ENCODE results near the gene BRME1.

BRME1 gene

DNA sequence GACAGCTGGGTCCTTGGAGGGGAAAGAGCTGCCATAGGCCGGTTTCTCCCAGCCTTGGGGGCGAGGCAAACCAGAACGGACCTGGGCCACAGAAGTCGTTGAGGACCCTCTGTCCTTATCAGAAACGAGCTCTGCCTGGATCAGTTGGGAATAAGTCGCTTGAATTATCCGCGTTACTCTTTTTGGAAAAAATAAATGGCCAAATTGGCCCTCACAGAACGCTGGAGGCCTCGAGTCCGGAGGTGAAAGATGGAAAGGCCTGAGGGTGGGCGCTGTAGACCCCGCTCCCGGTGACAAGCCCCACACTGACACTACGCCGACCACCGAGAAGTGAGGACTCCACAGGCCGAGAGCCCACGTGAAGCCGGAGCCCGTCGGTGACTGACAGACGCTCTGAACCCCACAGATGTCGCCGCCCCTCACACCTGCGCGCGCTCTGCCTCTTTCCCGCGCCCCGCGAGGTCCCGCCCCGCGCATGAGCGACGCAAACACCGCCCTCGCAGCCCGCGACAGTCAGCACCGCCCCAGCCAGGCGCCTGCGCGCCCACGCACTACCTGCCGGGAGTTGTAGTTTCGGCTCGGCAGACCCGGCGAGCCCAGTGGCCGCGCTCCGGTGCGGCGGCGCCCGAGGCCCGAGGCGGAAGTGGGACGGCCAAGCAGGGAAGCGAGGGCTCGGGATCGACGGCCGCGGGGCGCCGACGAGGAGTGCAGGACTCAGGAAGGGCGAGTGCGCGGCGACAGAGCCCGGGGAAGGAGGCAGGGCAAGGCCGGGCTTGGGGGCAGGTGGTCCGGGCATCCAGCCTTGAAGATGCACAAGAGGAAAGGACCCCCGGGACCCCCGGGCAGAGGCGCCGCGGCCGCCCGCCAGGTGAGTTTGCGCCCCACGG is at the start of gene BRME1, which contains the start of gene CC2D1A:
BRME1 (minus strand) TSS at position 484 of the 887 bp plus-strand sequence. CDS start 1,225 bp downstream, outside the sequence.
CC2D1A (plus strand) TSS at position 568 of the 887 bp plus-strand sequence; CDS start at position 809, 241 bp downstream.
- DNase-seq, result peak; percentile 61

DNA sequence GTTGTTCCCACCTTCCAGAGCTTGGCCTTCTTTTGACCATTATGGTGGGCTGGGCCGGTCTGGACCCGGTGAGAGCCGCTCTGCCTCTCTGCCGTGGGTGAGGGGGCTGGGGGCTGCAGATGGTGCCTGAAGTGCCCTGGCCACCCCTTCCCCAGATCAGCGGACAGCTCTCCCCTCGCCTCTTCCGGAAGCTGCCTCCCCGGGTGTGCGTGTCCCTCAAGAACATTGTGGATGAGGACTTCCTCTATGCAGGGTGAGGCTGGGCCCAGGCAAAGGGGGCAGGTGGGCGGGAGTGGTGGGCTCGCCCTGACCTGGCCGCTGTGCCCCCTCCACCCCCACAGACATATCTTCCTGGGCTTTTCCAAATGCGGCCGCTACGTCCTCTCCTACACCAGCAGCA is 48.3 kb upstream of the BRME1 start:
- DNase-seq, result no peak

DNA sequence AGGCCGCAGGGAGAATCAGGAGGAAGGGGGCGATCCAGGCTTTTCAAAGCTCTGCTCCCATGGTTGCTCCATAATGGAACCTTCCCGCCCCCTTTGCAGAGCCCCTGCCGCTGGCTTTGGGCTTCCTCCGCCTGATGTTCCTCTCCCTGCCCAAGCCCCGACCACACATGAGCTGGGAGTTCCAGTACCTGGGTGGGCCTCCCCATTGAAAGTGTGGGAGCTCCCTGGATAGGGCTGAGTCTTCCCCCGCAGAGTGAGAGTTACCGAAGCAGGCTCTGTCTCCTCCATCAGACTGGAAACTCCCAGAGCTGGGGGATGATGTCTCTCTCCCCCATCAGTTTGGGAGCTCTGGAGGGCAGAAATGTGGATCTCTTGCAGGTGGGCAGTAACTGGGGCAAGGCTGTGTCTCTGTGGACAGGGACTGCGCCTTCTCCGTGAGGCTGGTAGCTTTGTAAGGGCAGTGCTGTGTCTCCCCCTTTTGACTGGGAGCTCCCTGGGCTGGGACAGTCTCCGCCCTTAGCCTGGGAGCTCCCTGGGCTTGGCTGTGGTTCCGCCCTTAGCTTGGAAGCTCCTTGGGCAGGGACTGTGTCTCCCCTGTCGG is 47.1 kb upstream of the BRME1 start:
- DNase-seq, result peak; percentile 17

DNA sequence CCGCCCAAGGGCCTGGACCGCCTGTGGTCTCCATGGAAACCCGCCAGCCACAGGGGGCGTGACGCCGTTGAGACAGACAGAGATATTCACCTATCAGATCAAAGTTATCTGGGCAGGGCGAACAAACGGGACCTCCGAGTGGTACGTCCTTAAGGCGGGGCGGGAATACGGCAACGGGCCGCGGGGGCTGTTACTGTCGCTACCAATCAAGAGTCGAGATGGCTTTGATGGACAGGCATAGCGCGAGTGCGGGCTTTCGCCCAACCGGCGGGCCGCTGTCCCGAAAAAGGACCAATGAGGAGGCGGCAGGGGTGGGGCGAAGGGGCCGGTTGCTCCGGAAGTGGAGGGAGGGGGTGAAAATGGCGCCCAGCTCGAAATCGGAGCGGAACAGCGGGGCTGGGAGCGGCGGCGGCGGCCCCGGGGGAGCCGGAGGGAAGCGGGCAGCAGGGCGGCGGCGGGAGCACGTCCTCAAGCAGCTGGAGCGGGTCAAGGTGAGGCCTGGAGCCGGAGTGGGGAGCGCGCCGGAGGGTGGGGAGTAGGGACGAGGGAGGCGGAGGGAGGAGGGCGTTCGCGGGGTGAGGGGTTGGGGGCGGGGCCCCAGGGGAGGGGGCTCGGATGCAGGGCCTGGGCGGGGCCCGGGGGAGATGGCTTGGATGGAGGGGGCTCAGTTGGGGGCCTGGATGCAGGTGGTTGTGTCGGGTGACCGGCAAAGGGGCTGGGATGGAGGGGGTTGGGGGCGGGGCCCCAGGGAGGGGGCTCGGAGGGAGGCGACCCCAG is 46.4 kb upstream of the BRME1 start, which contains the start of gene DCAF15:
DCAF15 (plus strand) TSS at position 356 of the 777 bp plus-strand sequence; CDS start at position 360, 4 bp downstream.
- peak; percentile 98 for DNase-seq

DNA sequence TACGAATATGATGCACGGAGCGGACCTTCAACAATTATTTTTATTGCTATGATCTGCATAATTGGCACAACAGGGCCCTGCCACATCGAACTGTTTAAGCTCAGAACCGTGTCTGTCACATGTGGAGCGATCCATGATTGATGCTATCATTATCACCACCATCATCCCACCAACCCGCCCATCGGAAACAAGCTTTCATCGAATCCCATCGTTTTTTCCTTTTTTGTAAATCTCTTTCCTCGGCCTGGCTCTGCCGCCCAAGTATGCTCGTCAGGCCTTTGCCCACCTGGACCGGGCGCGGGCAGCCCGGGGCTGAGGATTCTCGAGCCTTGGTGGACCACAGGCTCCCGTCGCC is 45.9 kb upstream of the BRME1 start:
- DNase-seq, result no peak

DNA sequence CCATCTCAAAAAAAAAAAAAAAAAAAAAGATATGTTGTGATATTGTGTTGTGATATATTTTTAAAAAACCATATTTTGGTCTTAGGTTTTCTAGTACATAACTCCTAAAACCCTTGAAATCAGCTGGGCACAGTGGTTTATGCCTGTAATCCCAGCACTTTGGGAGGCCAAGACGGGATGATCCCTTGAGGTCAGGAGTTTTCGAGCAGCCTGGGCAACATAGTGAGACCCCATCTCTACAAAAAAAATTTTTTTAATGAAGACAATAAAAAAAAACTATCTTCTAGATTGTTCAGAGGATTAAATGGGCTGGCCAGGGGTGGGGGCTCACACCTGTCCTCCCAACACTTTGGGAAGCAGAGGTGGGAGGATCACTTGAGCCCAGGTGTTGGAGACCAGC is 45.1 kb upstream of the BRME1 start:
- no peak for DNase-seq

DNA sequence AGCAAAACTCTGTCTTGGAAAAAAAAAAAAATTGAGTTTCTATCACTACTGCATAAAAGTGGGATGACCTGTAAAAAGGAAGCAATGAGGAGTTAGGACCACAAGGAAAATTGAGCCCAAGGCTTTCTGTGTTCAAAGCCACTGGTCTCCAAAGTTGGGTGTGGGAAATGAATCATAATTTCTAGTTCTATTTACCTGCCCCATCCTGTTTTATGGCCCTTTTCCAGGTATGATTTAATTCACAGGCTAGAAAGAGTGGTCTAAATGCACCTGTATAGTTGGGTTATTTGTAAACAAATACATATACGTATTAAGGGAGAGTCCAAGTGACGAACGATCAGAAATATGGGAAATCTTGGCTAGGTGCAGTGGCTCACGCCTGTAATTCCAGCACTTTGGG is 40.5 kb upstream of the BRME1 start:
- DNase-seq, result no peak

DNA sequence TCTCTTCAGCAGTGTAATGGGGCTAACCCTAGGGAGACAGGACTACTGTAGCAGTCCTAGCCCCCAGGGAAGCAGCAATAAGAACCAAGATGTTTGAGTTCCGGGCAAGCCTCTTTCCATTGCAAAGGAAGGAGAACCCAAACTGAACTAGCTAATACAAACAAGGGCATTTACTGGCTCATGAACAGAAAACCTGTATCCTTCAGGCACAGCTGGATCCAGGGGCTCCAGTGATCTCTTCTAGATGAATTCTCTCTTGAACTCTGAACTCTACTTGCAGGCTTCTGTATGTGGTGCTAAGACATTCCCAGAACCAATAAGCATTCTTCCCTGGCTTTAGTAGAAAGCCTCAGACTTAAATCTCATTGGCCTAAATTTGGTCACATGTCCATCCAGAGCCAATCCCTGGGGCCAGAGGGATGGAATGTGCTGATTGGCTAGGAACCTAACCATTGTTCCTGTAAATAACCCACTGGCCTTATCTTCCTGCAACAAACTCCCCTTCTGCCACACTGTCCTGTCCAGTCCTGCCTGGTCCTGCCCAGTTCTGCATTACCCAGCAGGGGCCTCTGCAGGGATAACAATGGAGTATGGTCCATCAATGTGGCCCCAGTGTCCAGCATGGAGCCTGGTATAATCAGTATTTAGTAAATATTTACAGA is 36.2 kb upstream of the BRME1 start:
- DNase-seq, result no peak

DNA sequence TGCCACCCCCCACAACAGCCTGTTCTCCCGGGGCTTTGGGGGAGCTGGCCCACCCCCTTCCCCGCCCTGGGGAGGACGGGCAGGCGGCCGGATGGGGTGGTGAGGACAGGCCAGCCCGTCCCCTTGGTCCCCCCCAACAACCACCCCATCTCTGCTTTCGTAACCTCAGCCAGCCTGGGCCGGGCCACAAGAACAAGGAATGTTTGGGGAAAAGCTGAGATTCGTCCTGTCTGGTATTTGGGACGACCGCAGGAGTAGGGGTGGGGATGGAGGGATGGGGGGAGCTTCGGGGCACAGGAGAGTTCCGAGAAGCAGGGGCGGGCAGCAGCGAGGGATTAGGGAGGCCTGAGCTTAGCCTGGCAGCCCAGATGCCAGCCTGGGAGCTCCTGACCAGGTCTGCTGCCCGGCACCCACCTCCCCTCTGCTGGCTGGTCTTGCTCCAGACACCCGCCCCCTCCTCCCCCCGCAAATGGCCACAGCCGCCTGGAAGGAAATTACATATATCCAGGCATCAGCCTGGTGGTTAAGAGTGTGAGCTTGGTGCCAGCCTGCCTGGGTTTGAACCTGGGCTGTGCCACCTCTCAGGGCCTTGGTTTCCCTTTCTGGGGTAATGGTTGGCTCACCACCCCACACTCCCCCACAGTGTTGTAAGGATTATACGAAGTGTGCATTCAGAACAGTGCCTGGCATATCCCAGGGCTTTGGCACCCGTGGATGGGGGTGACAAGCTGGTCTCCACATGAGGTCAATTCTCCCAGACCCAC is 32.6 kb upstream of the BRME1 start, which contains the start of gene PODNL1:
PODNL1 (minus strand) TSS at position 117 of the 764 bp plus-strand sequence. CDS start 236 bp downstream, outside the sequence.
- no peak for DNase-seq

DNA sequence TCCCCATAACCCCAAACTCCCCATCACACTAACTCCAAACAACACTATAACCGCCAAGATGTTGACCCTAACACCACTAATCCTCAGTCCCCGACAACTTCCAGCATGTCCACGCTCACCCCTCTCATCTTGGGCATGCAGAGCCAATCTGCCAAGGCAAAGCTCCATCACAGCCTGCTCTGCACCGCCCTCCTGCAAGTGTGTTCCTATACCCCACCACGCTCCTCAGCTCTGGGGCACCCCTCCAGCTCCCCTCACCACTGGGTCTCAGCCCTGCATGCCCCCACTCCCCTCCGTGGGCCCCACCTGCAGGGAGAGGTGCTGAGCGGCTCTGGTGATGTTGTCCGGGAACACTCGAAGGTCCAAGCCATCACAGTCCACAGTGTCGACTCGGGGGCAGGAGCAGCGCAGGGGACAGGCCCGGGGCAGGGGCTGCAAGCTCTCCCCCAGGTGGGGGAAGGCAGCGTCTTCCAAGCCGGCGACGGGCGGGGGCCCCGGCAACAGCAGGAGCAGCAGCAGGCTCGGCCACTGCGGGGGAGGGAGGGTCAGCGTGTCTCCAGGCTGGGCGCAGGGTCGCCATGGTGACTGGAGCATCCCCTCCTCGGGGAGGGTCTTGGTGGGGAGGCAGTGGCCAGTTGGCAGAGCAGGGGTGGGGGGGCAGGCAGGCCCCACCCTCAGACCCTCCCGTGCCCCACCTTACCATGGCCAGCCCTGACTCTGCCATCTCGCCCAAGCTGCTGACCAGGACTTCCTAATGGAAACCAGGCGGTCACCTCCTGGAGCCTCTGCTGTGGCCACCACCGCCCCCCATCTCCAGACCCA is 31.8 kb upstream of the BRME1 start:
- DNase-seq, result no peak

DNA sequence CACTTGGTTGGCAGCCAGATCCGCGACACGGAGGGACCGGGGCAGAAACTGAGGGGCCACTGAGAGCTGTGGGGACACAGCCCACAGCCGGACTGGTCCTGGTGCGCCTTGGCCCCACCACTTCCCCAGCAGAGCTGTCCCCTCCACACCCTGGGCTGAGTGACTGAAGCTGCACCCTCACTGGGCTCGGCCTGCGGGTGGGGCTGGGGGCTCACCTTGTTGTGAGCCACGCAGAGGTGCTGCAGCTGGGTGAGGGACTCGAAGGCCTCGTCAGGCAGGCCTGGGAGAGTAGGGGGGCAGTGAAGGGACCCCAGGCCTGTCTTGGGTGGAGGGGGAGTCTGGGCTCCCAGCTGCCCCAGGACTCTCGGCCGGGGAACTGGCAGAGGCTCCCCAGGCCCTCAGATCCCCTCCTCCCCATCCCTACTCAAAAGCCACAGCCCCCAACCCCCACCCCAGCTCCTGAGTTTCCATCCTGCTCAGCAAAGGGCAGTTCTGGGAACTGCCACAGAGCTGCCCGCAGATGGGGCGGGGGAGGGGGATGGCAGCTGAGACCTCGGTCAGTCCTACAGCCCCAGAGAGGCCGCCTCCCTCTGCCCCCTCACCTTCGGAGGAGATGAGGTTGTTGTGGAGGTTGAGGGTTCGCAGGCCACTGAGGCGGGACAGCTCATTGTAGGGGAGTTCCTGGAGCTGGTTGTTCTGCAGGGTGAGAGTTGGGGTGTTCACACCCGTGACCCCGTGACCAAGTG is 30.0 kb upstream of the BRME1 start:
- DNase-seq, result no peak

DNA sequence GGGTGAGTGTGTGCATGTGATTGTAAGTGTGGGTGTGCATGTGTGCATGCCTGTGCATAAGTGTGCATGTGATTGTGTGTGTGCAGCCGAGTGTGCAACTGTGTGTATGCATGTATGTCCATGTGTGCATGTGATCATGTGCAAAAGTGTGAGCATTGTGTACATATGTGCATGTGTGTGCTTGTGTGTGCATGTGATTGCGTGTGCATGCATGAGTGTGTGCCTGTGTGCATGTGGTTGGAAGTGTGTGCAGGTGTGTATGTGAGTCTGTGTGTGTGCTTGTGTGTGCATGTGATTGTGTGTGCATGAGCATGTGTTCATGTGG is 28.8 kb upstream of the BRME1 start:
- DNase-seq, result no peak

DNA sequence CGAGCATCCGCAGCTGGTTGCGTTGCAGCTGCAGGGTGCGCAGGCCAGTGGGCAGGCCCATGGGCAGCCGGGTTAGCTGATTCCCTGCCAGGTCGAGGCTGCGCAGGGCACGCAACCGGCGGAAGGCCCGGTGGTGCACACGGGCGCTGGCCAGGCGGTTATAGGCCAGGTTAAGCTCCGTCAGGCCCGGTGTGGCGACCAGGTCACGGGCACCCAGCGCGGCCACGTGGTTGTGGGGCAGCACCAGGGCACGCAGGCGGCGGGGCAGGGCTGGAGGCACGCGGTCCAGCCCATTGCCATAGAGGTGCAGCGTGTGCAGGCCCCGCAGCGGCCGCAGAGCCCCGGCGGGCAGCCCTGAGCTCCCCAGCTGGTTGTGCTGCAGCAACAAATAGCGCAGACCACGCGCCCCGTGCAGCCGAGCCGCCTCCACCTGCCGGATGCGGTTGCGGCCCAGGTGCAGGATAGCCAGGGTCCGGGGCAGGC is 27.0 kb upstream of the BRME1 start:
- DNase-seq, result no peak

DNA sequence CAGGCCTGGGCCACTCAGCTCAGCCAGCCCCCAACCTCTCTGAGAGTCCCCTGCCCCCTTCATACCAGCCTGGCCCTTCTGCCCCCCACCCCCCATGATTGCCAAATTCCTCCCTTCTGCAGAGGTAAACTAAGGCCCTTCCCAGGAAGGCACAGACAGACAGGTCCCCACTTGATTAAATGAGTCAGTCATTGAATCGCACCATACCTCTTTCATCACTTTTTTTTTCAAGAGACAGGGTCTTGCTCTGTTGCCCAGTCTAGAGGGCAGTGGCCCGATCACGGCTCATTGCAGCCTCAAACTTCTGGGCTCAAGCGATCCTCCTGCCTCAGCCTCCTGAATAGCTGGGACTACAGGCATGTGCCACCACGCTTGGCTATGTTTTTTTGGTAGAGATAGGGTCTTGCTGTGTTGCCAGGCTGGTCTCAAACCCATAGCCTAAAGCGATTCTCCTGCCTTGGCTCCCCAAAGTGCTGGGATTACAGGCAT is 26.3 kb upstream of the BRME1 start:
- no peak for DNase-seq

DNA sequence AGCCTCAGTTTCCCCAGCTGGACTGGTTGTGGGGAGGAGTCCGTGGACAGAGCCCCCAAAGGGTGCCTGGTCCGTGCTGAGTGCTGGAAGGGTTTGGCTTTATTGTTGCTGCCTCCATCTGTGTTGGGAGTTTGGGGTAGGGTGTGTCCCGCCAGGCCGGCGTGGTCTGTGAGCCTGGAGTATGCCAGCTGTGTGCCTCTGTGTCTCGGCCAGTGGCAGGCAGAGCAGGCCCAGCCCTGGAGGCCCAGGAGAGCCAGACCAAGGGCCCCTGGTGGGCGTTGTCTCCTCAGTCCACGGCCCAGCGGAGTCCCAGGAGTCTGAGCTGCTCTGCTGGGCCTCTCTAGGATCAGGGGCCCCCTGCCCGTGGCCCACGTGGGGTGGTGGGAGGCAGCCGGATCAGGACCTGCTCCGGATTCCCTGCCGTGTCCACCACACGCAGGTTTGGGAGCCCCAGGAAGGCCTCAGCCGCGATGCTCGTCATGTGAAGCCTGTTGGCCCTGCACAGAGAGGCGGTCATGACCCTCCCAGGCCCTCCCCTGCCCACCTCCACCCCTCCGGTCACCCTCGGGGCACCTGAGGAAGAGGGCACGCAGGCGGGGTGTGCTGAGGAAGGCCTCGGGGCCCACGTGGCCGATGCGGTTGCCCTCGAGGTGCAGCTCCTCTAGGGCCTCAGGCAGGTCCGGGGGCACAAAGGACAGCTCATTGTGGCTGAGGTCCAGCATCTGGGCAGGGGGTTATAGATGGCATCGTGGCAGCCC is 25.7 kb upstream of the BRME1 start:
- DNase-seq, result no peak

DNA sequence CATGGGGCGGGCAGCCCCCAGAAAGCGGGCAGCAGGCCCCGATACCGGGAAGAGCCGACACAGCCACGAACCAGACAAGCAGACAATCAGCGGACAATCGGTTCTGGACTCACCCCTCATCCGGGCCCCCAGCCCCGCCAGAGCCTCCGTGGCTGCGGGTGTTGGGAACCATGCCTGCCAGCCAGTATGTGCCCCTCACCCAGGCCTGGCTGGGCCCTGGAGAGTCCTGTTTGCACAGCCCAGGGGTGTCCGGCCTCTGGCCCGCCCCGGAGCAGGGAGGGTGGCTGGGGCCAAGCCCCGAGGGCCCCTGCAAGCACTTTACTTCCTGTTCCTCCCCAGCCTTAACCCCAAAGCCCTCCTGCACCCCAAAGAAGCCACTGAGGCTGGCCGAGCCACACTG is 24.5 kb upstream of the BRME1 start:
- DNase-seq, result no peak

DNA sequence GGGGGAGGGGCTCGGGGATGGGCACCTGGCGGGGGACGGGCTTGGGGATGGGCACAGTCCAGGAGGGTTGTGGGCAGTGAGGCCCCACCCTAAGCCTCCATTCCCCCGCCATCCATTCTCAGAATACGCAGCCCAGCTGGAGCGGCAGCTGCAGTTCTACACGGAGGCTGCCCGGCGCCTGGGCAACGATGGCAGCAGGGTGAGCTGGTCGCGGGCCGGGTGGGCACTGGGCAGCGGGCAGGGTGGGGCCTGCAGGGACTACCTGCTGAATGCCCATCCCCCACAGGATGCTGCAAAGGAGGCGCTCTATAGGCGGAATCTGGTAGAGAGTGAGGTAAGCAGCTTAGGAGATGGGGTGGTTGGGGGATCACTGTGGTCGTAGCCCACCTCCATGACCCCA is 24.0 kb upstream of the BRME1 start:
- DNase-seq, result no peak

DNA sequence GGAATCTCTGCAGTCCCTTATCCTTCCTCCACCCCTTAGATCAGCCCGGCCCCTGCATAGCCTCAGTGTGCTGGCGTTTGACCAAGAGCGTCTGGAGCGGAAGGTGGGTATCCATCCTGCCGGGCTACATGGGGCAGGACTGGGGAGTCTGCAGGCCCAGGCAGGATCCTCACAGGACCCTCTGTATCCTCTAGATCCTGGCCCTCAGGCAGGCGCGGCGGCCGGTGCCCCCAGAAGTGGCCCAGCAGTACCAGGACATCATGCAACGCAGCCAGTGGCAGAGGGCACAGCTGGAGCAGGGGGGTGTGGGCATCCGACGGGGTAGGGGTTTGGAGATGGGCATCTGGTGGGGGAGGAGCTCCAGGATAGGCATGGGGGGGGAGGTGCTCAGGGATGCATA is 23.4 kb upstream of the BRME1 start:
- no peak for DNase-seq

DNA sequence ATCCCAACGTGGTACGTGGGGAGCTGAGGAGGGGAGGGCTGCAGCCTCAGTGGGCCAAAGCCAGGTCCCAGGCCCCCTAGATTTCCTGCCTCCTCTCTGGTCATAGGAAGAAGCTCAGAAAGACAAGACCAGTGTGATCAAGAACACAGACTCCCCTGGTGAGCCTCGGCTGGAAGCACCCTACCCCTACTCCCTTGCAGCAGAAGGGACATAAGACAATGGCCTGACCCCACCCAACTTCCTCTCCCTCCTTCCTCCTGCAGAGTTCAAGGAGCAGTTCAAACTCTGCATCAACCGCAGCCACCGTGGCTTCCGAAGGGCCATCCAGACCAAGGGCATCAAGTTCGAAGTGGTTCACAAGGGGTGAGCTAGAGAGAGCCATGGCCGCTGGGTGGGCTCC is 20.8 kb upstream of the BRME1 start:
- DNase-seq, result no peak
